CMK (cell line): ENCODE data around the gene SUMO1.
"Not testable (repeated sequence)": the region's sequence is repeated elsewhere in the genome, so short reads cannot be mapped to it uniquely, and the experiment has no call there.

Source experiments
- DNase-seq: peaks from one replicate; pipeline ENCODE4 v3.0.0-alpha.2; 2010; ENCODE audit warnings: low read depth

SUMO1 gene

DNA sequence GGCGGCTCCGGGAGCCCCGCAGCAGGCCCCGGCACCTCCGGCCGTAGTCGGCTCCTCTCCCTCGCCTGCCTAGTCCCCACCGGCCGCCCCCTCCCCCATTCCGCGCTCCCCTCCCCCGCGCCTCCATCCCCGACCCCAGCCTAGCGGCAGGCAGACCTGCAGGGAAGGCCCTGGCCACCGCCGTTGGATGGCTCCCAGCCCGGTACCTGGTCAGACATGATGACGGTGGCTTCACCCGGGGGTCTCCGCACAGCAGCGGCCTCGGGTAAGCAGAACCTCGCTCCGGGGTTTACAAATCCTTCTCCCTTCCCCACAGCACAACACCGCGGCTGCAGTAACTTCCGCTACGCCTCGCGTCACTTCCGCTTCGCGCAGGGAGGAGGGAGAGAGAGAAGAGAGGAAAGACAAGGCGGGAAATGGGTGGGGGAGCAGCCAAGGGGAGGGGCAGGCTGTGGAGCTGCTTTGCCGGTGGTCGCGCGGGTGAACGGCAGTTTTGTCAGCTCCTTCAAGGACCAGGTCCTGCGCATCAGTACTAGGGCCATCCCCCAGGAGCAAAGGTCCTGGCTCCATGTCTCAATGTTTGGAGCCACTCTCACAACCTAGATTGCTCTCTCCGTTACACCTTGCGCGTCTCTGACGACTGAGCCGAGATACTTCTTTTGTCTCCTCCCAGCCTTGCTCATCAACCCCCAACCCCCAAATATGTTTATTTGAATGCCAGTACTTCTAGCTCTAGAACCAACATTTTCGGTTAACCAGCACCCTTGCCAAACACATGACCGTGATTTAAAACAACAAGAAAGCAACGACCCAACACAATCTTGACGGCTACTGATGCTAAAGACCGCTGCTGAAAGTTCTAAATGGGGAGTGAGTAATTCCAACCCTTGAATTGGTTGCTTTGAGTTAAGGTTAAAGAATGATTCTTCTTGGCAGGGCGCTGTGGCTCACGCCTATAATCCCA lies at the start of gene SUMO1:
Gene SUMO1, minus strand, starts transcription at position 364 of the 964 bp plus-strand sequence. Its CDS starts 146 bp downstream, at position 218.
- peak; percentile 80 for DNase-seq

DNA sequence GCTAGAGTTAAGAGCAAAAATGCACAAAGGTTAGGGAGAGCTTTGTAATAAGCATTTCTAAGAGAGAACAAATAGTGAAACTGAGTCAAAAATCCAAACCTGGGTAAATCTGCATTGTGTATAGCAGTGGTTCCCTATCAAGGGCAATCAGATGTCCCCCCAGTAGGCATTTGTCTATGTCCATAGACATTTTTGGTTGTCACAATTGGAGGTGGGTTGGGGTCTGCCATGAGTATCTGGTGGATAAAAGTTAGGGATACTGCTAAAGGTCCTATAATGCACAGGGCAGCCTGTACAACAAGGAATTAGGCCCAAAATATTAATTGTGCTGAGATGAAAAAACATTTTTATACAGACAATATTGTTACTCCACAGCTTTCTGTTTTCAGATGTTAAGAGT lies 48.2 kb upstream of the SUMO1 start:
- no peak for DNase-seq

DNA sequence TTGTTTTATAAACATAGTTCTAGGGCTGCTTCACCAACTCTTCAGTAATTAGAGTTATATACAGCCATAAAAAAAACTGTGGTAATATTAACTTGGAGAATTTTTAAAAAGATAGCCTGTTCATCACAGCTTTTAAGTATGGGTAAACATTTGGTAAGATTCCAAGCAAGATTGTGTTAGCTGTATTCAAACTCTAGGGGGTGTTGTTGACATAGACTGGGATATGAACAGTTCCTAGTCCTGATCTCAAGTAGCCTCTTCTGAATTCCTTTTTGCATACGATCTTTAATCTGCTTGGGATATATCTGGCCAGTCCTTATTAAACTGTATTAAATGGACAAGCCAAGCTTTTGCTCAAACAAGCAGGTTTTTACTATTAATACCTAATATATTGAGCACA lies 40.5 kb upstream of the SUMO1 start:
- no peak for DNase-seq

DNA sequence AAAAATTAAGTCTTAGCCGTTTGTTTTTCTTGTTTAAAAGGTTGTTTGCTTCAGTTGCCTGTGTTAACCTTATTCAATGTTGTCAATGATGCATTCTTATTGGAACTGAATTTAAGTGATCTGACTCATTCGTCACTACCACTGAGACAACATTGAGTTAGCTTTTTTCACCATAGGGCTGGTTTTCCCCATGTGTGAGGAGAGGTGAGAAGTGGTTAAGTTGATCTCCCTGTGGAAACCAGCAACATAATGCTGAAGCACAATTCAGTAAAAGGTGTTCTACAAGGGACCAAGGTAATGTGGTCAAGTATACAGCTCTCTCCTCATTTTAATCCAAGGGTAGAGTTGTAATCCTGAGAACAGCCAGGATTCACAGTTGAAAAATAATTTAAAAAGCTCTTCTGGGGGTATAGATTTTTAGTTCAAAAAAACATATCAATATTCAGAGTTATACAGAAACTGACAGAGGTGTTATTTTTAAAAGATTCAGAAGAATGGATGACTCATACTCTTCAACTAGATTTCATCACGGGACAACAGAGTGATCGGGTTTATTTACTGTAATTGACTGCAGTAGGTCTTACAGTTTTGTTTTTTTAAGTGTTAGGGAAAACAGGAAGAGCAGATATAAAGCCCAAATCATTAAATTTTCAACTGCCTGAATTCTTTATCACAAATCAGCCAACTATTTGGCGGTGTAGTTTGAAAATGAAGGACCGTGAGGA lies 39.8 kb upstream of the SUMO1 start:
- no peak for DNase-seq

DNA sequence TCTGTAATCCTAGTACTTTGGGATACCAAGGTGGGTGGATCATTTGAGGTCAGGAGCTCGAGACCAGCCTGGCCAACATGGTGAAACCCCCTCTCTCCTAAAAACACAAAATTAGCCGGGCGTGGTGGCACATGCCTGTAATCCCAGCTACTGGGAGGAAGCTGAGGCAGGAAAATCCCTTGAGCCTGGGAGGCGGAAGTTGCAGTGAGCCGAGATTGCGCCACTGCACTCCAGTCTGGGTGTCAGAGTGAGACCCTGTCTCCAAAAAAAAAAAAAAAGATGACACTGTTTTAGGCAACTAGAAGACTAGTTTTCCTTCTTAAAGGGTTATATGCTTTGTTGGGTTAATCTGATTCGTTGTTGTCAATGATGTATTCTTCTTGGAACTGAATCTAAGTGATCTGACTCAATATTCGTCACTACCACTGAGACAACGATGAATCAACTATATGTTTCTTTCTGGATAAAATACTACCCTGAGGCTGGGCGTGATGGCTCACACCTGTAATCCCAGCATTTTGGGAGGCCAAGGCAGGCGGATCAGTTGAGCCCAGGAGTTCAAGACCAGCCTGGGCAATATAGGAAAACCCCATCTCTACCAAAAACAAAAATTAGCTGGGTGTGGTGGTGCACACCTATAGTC lies 37.8 kb upstream of the SUMO1 start:
- not testable (repeated sequence) for DNase-seq

DNA sequence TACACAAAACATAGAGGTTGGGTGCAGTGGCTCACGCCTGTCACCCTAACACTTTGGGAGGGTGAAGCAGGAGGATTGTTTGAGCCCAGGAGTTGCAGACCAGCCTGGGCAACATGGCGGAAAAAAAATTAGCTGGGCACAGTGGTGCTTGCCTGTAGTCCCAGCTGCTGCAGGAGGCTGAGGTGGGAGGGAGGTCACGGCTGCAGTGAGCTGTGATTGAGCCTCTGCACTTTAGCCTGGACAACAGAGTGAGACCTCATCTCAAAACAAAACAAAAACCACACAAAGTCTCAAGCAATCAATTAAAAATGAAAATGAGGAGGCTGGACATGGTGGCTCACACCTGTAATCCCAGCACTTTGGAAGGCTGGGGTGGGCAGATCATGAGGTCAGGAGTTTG lies 32.1 kb upstream of the SUMO1 start:
- DNase-seq, result no peak

DNA sequence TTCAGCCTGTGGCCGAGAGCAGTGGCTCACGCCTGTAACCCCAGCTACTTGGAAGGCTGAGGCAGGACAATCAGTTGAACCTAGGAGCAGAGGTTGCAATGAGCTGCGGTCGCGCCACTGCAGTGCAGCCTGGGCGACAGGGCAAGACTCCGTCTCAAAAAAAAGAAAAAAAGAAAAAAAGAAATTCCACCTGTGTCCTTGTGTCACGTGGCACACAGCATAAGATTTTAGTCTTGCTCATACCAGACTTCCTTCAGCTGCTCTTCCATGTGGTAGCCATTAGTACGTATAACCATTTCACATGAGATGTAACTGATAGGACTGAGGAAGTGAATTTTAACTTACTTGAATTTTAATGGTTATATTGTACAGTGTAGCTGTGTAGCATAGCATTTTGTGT lies 31.2 kb upstream of the SUMO1 start:
- no peak for DNase-seq

DNA sequence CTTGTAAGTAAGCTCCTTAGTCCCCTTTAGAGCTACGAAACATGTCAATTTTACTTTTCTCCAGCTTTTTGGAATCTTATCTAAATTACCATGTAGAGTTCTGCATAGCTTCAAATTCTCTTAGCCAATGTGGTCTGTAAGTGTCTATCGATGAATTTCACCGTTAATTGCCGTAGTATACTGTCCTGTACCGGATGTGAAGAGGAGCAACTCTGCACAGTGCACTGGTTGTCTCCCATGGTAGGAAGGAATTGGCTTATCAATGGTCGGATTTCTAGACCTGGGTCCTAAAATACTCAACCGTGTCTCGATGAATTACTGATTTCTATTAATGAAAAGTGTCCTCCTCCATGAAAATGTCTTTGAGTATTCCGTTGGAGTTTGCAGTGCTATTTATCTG lies 29.1 kb upstream of the SUMO1 start:
- no peak for DNase-seq

DNA sequence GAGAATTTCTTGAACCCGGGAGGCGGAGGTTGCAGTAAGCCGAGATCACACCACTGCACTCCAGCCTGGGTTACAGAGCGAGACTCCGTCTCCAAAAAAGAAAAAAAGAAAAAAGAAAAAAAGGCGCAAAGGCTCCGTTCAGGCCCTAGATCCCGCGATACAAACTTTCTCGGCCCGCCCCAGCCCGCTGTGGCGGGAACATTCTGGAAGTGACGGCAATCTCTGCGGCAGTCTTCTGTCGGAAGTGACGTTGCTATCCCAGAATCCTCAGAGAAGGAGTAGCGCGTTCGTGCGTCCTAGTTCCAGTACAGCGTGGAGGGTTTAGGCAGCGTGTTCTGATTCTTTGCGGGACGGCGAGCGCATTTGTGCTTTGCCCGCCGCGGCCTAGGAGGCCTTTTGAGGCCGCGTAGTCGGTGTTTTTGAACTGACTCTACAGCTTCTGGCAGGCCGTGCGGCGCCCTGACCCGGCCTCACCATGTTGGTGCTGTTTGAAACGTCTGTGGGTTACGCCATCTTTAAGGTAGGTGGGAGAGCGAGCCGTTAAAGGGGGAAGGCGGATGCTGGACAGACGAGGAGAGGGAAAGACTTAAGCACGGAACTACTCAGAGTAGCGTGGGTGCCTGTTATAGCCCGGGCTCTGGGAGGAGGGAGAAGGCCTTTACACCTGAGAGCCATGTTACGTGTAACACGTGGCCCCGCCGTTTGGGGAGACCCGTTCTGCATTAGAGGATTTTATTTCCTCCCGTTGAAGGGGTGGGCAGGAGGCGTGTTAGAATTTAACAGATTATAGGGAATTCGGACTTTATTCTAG lies 27.3 kb upstream of the SUMO1 start, which contains the start of gene NOP58:
Gene NOP58, plus strand, starts transcription at position 297 of the 811 bp plus-strand sequence. Its CDS starts 179 bp downstream, at position 476.
- DNase-seq, result peak; percentile 88

DNA sequence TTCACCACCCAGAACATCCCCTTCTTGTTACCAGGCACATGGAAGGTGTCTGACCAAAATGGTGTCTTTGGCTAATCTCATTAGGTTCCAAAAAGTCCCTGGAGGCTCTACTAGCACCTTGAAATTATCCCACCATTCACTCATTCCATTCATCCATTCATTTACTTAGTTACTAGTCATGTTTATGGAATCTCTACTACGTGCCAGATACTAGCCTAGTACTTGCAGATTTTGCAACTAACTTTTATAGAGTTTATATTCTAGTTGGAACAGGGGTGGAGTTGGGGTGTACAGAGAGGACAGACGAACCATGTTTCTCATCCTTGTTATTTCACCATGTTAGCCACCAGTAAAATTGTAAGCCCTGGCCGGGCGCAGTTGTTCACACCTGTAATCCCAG lies 23.1 kb upstream of the SUMO1 start:
- DNase-seq, result no peak

DNA sequence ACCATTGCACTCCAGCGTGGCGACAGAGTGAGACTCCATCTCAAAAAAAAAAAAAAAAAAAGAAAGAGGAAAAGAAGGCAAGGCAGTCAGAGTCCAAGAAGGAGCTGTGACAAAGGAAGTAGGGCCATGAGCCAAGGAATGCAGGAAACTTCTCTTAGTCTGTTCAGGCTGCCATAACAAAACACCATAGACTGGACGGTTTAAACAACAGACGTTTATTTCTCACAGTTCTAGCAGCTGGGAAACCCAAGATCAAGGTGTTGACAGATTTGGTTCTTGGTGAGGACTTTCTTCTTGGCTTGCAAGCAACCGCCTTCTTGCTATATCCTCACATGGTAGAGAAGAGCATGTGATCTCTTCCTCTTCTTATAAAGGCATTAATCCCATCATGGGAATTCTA lies 13.1 kb upstream of the SUMO1 start:
- DNase-seq, result no peak

DNA sequence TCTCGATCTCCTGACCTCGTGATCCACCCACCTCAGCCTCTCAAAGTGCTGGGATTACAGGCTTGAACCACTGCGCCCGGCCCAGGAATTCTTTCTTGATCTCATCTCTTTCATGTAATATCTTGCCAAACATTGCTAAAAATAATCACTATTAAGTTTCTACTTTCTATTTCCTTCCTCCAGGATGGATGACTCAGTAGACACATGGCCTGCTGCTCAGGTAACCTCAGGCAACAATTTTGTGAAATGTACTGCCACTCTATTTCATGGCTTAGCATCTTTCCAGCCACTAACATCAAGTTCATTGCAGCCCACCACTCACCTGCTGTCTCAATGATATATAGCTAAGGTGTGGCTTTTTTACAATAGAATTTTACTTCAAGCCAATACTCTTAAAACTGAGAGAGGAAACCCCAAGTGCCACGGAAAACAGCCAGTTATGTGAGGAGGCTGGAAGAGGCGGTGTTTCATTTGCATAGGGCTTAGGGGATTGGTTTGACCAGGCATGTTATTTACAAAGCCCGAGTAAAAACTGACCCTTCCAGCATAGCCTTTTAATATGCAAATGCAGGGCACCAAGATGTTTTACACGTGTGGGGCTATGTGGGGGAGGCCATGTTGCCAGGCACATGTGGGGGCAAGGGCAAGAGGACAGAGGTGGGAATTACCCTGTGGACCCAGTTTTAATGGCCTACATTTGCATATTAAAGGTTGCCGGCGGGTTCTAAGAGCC lies 11.3 kb upstream of the SUMO1 start:
- no peak for DNase-seq

DNA sequence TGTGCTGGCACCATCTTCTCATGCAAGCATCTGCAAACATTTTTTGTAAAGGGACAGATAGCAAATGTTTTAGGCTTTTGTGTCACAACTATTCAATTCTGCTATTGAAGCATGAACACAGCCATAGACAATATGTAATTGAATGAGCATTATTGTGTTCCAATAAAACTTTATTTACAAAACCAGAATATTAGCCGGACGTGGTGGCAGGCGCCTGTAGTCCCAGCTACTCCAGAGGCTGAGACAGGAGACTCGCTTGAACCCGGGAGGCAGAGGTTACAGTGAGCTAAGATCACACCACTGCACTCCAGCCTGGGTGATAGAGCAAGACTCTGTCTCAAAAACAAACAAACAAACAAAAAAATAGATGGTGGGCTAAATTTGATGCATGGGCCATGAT lies 9.3 kb upstream of the SUMO1 start:
- DNase-seq, result not testable (repeated sequence)

DNA sequence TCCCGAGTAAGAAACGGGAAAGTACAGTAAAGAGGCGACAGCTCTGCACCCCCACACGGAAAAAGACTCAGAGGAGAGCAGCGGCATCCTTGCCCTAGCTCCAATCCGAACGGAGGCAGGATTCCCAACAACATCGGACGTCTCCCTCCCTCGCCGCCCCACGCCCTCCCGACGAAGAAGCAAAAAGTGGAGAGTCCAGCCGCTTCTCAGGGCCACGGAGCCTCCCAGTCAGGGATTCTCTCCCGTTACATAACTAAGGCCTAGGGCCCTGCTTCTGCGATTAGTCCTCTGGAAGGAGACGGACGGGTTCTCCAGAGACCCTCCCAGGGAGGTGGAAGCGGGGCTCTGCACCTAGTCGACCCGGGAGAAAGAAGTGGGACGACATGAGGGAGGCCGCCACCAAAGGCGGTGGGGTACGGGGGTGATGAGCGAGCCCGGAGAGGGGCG lies 587 bp downstream of the SUMO1 start:
- no peak for DNase-seq

DNA sequence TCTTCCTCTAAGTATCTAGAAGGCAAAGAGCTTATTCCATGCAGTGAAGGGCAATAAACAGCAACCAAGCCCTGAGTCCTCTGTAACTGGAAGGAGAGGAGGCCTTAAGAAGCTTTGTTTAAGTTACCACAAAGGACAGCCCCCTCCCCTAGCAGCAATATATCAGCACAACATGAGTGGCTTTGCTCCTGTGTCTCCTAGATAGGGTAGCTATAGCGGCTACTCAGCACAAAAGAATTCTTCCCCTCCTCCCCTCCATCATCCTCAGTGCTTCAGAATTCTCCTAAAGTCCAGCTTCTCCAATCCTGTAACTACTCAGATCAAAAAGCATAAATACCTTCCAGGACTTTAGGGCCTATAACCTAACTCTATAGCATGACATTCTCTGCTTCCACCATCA lies 16.5 kb downstream of the SUMO1 start:
- DNase-seq, result no peak

DNA sequence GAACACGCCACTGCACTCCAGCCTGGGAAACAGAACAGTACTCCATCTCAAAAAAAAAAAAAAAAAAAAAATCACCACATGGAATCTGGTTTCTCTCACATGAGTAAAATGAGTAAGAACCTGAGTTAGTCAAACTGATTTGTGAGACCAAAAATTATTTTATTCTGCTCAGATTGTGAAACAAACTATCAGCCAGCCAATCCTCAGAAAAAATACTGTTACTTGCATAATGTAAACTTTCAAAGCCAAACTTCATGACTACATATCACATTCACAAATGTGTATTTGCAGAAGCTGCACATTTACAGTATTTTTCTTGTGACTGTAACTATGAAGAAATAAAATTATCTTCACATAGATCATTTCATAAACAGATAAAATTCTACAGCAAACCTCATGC lies 23.2 kb downstream of the SUMO1 start:
- no peak for DNase-seq

DNA sequence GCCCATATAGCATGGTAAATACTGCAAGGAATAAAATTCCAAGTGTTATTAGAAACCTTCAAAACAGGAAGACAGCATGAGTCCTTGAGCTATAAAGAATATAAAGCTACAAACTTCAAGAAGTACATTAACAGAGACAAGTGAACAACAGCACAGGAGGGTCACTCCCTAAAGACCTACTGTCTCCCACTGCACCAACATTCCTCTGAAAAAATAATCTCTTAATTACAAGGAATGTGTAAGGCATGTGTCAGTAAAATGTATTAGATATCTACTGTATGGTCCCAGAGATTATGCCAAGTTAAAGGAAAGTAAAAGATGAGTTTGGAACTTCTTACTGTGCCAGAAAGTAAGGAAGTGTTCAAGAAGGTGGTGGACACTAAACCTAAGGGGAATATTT lies 29.9 kb downstream of the SUMO1 start:
- no peak for DNase-seq

DNA sequence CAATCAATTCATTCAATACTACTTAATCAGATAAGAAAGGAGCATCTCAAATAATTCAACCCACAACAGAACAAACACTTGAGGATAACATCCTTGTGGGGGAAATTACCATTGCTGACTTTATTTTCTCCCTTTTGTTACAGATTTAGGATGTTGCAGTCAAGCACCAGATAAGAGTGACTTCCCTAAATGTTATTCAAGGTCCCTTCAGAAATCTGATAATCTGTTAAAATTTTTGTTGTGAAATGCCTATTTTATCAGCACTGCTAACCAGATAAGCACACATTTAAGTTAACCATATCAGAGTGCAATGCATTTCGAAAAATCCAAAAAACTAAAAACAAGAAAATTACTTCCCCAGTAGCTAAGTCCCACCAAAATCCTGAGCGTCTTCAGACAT lies 33.5 kb downstream of the SUMO1 start:
- DNase-seq, result no peak

DNA sequence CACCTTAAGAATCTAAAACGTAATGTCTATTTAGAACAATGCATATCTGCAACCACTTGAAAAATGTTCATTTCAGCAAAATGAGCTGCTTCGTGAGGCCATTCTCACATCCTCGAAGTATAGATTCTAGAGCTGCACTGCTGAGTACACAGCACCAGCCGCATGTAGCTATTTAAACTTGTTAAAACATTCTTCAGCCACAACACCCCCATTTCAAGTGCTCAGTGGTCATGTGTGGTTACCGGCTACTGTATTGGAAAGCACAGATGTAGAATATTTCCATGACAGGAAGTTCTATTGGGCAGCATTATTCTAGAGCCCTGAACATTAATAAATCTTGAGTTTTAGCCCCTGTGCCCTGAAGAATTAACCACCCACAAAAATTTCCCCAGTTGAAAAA lies 35.0 kb downstream of the SUMO1 start:
- no peak for DNase-seq

DNA sequence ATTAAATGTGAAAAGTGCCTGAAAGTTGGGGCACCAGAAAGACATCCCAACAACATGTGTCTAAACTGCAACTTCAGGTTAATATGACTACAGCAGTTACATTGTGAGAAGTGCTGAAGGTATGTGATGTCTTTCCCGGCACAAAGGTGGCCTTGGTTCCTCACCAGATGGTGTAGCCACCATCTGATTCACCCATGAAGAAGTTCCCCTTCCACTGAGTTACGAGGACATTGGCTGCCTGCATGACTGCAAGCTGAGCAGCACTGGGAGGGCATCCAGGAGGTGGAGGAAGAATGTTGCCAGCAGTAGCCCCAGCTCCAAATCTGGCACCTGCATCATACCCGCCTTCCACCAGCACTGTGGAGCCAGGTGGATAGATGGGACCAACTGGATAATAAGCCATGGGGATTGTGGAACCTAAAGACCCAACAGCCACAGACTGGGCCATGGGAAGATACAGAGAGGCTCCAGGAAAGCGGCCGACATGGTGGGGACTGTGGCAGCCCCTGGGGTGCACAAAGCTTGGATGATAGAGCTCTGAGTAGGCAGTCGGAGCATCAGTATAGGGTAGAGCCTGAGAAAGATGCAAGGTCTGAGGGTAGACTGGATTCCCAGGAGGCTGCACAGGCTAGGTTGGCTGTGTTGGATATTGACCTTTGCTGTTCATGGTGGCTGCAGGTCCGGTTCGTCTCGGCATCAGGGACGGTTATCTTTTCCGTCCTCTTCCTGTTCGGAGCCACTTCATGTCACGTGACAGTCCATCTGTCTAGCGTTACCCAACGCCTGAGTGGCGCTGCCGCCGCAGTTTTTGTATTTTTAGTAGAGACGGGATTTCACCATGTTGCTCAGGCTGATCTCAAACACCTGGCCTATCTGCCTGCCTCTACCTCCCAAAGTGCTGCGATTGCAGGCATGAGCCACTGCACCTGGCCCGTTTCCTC lies 36.9 kb downstream of the SUMO1 start:
- no peak for DNase-seq
